GM23338 (cell line): ENCODE measurements around the gene CADPS. TPM values are rescaled to one million over a fixed set of nuclear protein-coding genes. Genes with fewer than 3 reads are reported as not detected.

Source experiments
- ATAC-seq: fragments of 200-7000 bp; cut with Tn5 transposase; 3 replicates; pipeline ENCODE4 v1.9.1; 2020
- DNase-seq: peaks from one replicate; pipeline ENCODE4 v3.0.0-alpha.2; 2015; ENCODE audit warnings: low spot score
- H2AFZ ChIP-seq: fragments of 200-600 bp; sonication (generic); 2 replicates; pipeline ENCODE4 v1.8.0; 2016; ENCODE audit warnings: antibody characterized with exemption, mild to moderate bottlenecking, moderate library complexity
- H3F3A ChIP-seq: fragments of 200-600 bp; sonication (generic); replicated peaks from 2 replicates; pipeline ENCODE4 v1.8.0; 2017; ENCODE audit warnings: antibody characterized with exemption, mixed run types, low read depth
- H3K27ac ChIP-seq: fragments of 200-600 bp; sonication (generic); 2 replicates; pipeline ENCODE4 v1.6.1; 2016; ENCODE audit warnings: low read depth
- H3K27me3 ChIP-seq: fragments of 200-600 bp; sonication (generic); 2 replicates; pipeline ENCODE4 v1.8.0; 2016; ENCODE audit warnings: mild to moderate bottlenecking, mixed run types, moderate library complexity; ENCODE audit not compliant: insufficient read depth
- H3K36me3 ChIP-seq: fragments of 200-600 bp; sonication (generic); 2 replicates; pipeline ENCODE4 v1.8.0; 2016; ENCODE audit warnings: mild to moderate bottlenecking; ENCODE audit not compliant: insufficient read depth
- H3K4me1 ChIP-seq: fragments of 200-600 bp; sonication (generic); 2 replicates; pipeline ENCODE4 v1.8.0; 2016; ENCODE audit warnings: mild to moderate bottlenecking, moderate library complexity; ENCODE audit not compliant: insufficient read depth
- H3K4me2 ChIP-seq: fragments of 200-600 bp; sonication (generic); 2 replicates; pipeline ENCODE4 v1.7.1; 2017; ENCODE audit warnings: mixed run types
- H3K4me3 ChIP-seq: fragments of 200-600 bp; sonication (generic); 2 replicates; pipeline ENCODE4 v1.6.1; 2016; ENCODE audit warnings: mixed run types
- H3K79me2 ChIP-seq: fragments of 200-600 bp; sonication (generic); replicated peaks from 2 replicates; pipeline ENCODE4 v1.8.0; 2017; ENCODE audit warnings: mild to moderate bottlenecking; ENCODE audit not compliant: insufficient read depth
- H3K9me2 ChIP-seq: fragments of 200-600 bp; sonication (generic); 2 replicates; pipeline ENCODE4 v1.8.0; 2017; ENCODE audit not compliant: insufficient read depth
- H4K20me1 ChIP-seq: fragments of 200-600 bp; sonication (generic); replicated peaks from 2 replicates; pipeline ENCODE4 v1.8.0; 2017; ENCODE audit warnings: mild to moderate bottlenecking; ENCODE audit not compliant: insufficient read depth
- H3K27ac Mint-ChIP-seq: 2 replicates; pipeline ENCODE4 v1.8.0; 2020; ENCODE audit warnings: inconsistent platforms, mild to moderate bottlenecking, moderate library complexity, mixed read lengths
- H3K27me3 Mint-ChIP-seq: 3 replicates; pipeline ENCODE4 v1.8.0; 2022; ENCODE audit warnings: low read depth, mild to moderate bottlenecking, moderate library complexity, mixed read lengths, inconsistent platforms; ENCODE audit not compliant: insufficient read depth, poor library complexity
- H3K36me3 Mint-ChIP-seq: 3 replicates; pipeline ENCODE4 v1.8.0; 2021; ENCODE audit warnings: low read depth, mild to moderate bottlenecking, inconsistent platforms, moderate library complexity, mixed read lengths
- H3K4me1 Mint-ChIP-seq: 3 replicates; pipeline ENCODE4 v1.8.0; 2020; ENCODE audit warnings: mild to moderate bottlenecking, inconsistent platforms, mixed read lengths
- H3K4me3 Mint-ChIP-seq: 3 replicates; pipeline ENCODE4 v1.8.0; 2021; ENCODE audit warnings: moderate library complexity, mild to moderate bottlenecking, inconsistent platforms, mixed read lengths
- H3K9me3 Mint-ChIP-seq: 3 replicates; pipeline ENCODE4 v1.8.0; 2020; ENCODE audit warnings: moderate library complexity, mild to moderate bottlenecking, inconsistent platforms, mixed read lengths
- CREB1 ChIP-seq: fragments of 250-450 bp; sonication (Bioruptor Pico); IDR thresholded peaks from 2 replicates; pipeline ENCODE4 v1.5.0; 2020; ENCODE audit warnings: low read depth, mild to moderate bottlenecking, moderate library complexity
- EZH2 ChIP-seq: fragments of 200-600 bp; sonication (generic); IDR thresholded peaks from one replicate; pipeline ENCODE4 v1.8.0; 2017; ENCODE audit warnings: antibody characterized with exemption, mild to moderate bottlenecking, low read depth; ENCODE audit not compliant: unreplicated experiment
- JUNB ChIP-seq: IDR thresholded peaks from one replicate; pipeline ENCODE4 v1.6.1; 2016; ENCODE audit warnings: antibody characterized with exemption; ENCODE audit not compliant: unreplicated experiment
- NANOG ChIP-seq: IDR thresholded peaks from 2 replicates; pipeline ENCODE4 v1.6.1; 2016; ENCODE audit warnings: antibody characterized with exemption, borderline replicate concordance
- POLR2AphosphoS5 ChIP-seq: IDR thresholded peaks from 2 replicates; pipeline ENCODE4 v1.6.1; 2016; ENCODE audit warnings: antibody characterized with exemption, low read depth
- STAT1 ChIP-seq: IDR thresholded peaks from one replicate; pipeline ENCODE4 v1.6.1; 2016; ENCODE audit warnings: antibody characterized with exemption; ENCODE audit not compliant: unreplicated experiment
- ZNF114 ChIP-seq: fragments of 250-450 bp; sonication (Bioruptor Pico); IDR thresholded peaks from 2 replicates; pipeline ENCODE4 v1.5.0; 2020; ENCODE audit warnings: mild to moderate bottlenecking, moderate library complexity
- ZNF331 ChIP-seq: fragments of 250-450 bp; sonication (Bioruptor Pico); IDR thresholded peaks from 2 replicates; pipeline ENCODE4 v1.5.0; 2020; ENCODE audit warnings: low read depth, mild to moderate bottlenecking, moderate library complexity
- ZNF462 ChIP-seq: fragments of 250-450 bp; sonication (Bioruptor Pico); IDR thresholded peaks from 2 replicates; pipeline ENCODE4 v1.5.0; 2020; ENCODE audit warnings: mild to moderate bottlenecking, moderate library complexity
- polyA plus RNA-seq: library from polyadenylated mRNA; unstranded; fragments of >200 nt; fragmentation: Nextera tagmentation; extraction: Ambion mirVana; gene quantifications from 2 replicates; pipeline ENCODE4 v1.2.1, GENCODE V29; 2016
- total RNA-seq: library from RNA; depleted of rRNA; stranded (reverse); fragments of >200 nt; shearing (Covaris generic); gene quantifications from 2 replicates; pipeline ENCODE4 v1.2.3, GENCODE V29; 2014
- TF ChIP-seq, protein P1 (sequence below), 2 experiments: fragments of 200-600 bp in 1 of 2; sonication (generic) in 1 of 2; conservative IDR thresholded peaks; 2 replicates each; pipeline versions ENCODE4 v1.5.1 to v1.6.1; 2016 to 2017; ENCODE audit warnings: antibody characterized with exemption in 2 of 2, low read depth in 2 of 2, mild to moderate bottlenecking in 2 of 2, moderate library complexity in 1 of 2
- TF ChIP-seq, protein P2 (sequence below): IDR thresholded peaks from one replicate; pipeline ENCODE4 v1.6.1; 2018; ENCODE audit warnings: antibody characterized with exemption; ENCODE audit not compliant: unreplicated experiment

Gene CADPS
- total and polyA plus RNA-seq, 2 experiments from 2014 or later, result 14.7 to 22.0 TPM

DNA sequence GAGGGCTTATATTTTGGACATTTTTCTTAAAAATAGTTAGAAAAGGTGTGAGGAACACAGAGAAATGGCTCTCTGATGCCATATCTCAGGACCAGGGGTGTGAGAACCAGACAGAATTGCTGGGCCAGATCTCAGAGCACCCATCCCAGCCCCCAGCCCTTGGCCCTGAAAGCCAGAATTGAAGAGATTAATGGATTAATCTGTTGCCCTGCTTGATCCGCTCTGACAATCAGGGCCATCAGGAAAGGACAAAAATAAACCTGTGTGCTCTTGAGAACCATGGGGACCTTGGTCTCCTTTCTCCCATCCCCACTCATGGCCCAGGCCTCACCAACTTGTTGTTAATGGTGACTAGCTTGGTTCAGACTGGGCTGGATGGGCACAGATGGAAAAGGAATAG lies 113.5 kb downstream of the CADPS start:
- Histone ChIP-seq H3K27me3 (no peaks in the 10 kb centered on the region), H3K4me2 (no peak overlapping the region), H2AFZ (no peak overlapping the region), H3K79me2 (no peaks in the 10 kb centered on the region), H3K36me3 (no peaks in the 10 kb centered on the region), H3K4me1 (peaks cover 6% of the 10 kb centered on the region; the same call in 1 of the 2 replicates), H4K20me1 (no peaks in the 10 kb centered on the region), H3K4me3 (no peak overlapping the region), H3F3A (no peaks in the 10 kb centered on the region), H3K27ac (no peak overlapping the region), H3K9me2 (0 out of 2 replicates have a peak, but pooled peaks cover 11% of the 10 kb centered on the region)
- no peak overlapping the region for H3K27ac Mint-ChIP-seq
- TF ChIP-seq JUNB, result no peak
- no peak for TF ChIP-seq ZNF462 (CRISPR knock-in tag)
- no peak for TF ChIP-seq CREB1
- no peak for TF ChIP-seq NANOG
- no peak for TF ChIP-seq ZNF331
- TF ChIP-seq, protein P1, sequence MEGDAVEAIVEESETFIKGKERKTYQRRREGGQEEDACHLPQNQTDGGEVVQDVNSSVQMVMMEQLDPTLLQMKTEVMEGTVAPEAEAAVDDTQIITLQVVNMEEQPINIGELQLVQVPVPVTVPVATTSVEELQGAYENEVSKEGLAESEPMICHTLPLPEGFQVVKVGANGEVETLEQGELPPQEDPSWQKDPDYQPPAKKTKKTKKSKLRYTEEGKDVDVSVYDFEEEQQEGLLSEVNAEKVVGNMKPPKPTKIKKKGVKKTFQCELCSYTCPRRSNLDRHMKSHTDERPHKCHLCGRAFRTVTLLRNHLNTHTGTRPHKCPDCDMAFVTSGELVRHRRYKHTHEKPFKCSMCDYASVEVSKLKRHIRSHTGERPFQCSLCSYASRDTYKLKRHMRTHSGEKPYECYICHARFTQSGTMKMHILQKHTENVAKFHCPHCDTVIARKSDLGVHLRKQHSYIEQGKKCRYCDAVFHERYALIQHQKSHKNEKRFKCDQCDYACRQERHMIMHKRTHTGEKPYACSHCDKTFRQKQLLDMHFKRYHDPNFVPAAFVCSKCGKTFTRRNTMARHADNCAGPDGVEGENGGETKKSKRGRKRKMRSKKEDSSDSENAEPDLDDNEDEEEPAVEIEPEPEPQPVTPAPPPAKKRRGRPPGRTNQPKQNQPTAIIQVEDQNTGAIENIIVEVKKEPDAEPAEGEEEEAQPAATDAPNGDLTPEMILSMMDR (conservative IDR thresholded peaks at IDR 0.05; ENCODE audit: low read depth in 2 of 2), result no peak
- TF ChIP-seq EZH2, result no peak
- no peak for TF ChIP-seq STAT1
- TF ChIP-seq POLR2AphosphoS5, result no peak
- TF ChIP-seq, protein P2, sequence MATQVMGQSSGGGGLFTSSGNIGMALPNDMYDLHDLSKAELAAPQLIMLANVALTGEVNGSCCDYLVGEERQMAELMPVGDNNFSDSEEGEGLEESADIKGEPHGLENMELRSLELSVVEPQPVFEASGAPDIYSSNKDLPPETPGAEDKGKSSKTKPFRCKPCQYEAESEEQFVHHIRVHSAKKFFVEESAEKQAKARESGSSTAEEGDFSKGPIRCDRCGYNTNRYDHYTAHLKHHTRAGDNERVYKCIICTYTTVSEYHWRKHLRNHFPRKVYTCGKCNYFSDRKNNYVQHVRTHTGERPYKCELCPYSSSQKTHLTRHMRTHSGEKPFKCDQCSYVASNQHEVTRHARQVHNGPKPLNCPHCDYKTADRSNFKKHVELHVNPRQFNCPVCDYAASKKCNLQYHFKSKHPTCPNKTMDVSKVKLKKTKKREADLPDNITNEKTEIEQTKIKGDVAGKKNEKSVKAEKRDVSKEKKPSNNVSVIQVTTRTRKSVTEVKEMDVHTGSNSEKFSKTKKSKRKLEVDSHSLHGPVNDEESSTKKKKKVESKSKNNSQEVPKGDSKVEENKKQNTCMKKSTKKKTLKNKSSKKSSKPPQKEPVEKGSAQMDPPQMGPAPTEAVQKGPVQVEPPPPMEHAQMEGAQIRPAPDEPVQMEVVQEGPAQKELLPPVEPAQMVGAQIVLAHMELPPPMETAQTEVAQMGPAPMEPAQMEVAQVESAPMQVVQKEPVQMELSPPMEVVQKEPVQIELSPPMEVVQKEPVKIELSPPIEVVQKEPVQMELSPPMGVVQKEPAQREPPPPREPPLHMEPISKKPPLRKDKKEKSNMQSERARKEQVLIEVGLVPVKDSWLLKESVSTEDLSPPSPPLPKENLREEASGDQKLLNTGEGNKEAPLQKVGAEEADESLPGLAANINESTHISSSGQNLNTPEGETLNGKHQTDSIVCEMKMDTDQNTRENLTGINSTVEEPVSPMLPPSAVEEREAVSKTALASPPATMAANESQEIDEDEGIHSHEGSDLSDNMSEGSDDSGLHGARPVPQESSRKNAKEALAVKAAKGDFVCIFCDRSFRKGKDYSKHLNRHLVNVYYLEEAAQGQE, result no peak
- no peak for TF ChIP-seq ZNF114 (CRISPR knock-in tag)
- no peaks in the 10 kb centered on the region for H3K9me3 Mint-ChIP-seq
- DNase-seq (no peak), ATAC-seq (no peak)
- H3K4me3 Mint-ChIP-seq, result no peak overlapping the region
- no peaks in the 10 kb centered on the region for H3K27me3 Mint-ChIP-seq
- peaks cover 3% of the 10 kb centered on the region; the same call in 2 of the 3 replicates for H3K4me1 Mint-ChIP-seq
- H3K36me3 Mint-ChIP-seq, result no peaks in the 10 kb centered on the region
